Measurements from ENCODE around the gene ELAVL3. TPM values are rescaled to one million over a fixed set of nuclear protein-coding genes. Genes with fewer than 3 reads are reported as not detected.
"Not testable (repeated sequence)": the region's sequence is repeated elsewhere in the genome, so short reads cannot be mapped to it uniquely, and the experiment has no call there.

Gene ELAVL3
- total RNA-seq, 1 donor from 2014 or later, result not detected

- DNase-seq (ENCODE audit: low read depth), result no peak
Observed at GRCh38 chr19:11410682-11411081, 70.2 kb downstream of the ELAVL3 start.

GRCh38 chr19:11408591-11408990 is 72.3 kb downstream of the ELAVL3 start:
- DNase-seq (ENCODE audit: low read depth), result no peak

- not testable (repeated sequence) for DNase-seq (ENCODE audit: low read depth)
Observed at GRCh38 chr19:11406703-11407236, 74.1 kb downstream of the ELAVL3 start.

- no peak for DNase-seq (ENCODE audit: low read depth)
Observed at GRCh38 chr19:11405846-11406643, 74.8 kb downstream of the ELAVL3 start.

GRCh38 chr19:11404588-11405222 is 76.1 kb downstream of the ELAVL3 start:
- DNase-seq (ENCODE audit: low read depth), result no peak

GRCh38 chr19:11401808-11402543 is 78.9 kb downstream of the ELAVL3 start:
- no peak for DNase-seq (ENCODE audit: low read depth)

Small RNA genes within 50 kb of the gene (microRNA-seq; reads per million reads assigned to microRNA genes)
- not detected for gene MIR7974

Other genes with a start within 250 kb of the ELAVL3 start
- not detected in 2 replicates for gene ANGPTL8, start 241.4 kb downstream of the ELAVL3 start, total RNA-seq
- 10.1 and 12.7 TPM in 2 replicates for gene DOCK6, start 218.5 kb downstream of the ELAVL3 start, total RNA-seq
- gene TSPAN16, start 184.9 kb downstream of the ELAVL3 start, total RNA-seq, result not detected in 2 replicates
- gene RAB3D, start 141.4 kb downstream of the ELAVL3 start, total RNA-seq, result 0.32 and 0.47 TPM in 2 replicates
- gene TMEM205, start 134.8 kb downstream of the ELAVL3 start, total RNA-seq, result 256 and 374 TPM in 2 replicates
- 3.5 and 4.4 TPM in 2 replicates for gene CCDC159, start 134.5 kb downstream of the ELAVL3 start, total RNA-seq
- gene PLPPR2, start 125.6 kb downstream of the ELAVL3 start, total RNA-seq, result 21.5 and 35.3 TPM in 2 replicates
- gene SWSAP1, start 106.4 kb downstream of the ELAVL3 start, total RNA-seq, result 0.86 and 1.7 TPM in 2 replicates
- gene EPOR, start 96.7 kb downstream of the ELAVL3 start, total RNA-seq, result 3.4 and 3.8 TPM in 2 replicates
- gene RGL3, start 61.7 kb downstream of the ELAVL3 start, total RNA-seq, result 0.72 and 2.3 TPM in 2 replicates
- 0.10 and 0.32 TPM in 2 replicates for gene ODAD3, start 45.9 kb downstream of the ELAVL3 start, total RNA-seq
- gene PRKCSH, start 45.4 kb downstream of the ELAVL3 start, total RNA-seq, result 93.8 and 118 TPM in 2 replicates
- 5.0 and 5.9 TPM in 2 replicates for gene ZNF653, start 24.8 kb upstream of the ELAVL3 start, total RNA-seq
- gene ECSIT, start 48.1 kb upstream of the ELAVL3 start, total RNA-seq, result 42.2 and 52.7 TPM in 2 replicates
- 2.0 and 6.3 TPM in 2 replicates for gene CNN1, start 57.8 kb upstream of the ELAVL3 start, total RNA-seq
- gene ELOF1, start 78.2 kb upstream of the ELAVL3 start, total RNA-seq, result 15.0 and 23.9 TPM in 2 replicates
- 0.52 and 1.4 TPM in 2 replicates for gene ACP5, start 96.6 kb upstream of the ELAVL3 start, total RNA-seq
- 18.7 and 18.9 TPM in 2 replicates for gene ZNF627, start 116.4 kb upstream of the ELAVL3 start, total RNA-seq

Measured in myocyte (in vitro differentiated cells).